Activated T-cell treated with anti-CD3 and anti-CD28 coated beads, Interleukin-2, amount 50 U/mL, for 72 hours (primary cell): ENCODE data around the gene OLIG2. TPM values are rescaled to one million over a fixed set of nuclear protein-coding genes. Genes with fewer than 3 reads are reported as not detected.
A peak's percentile ranks its signal among the peaks of the same experiment; 100 is the strongest.

Experiments
- ATAC-seq, 2 donors: fragments of 150-1000 bp; cut with Tn5 transposase; replicated peaks in 1 of 2; 2 replicates each; pipeline ENCODE4 v1.10.0; 2021; ENCODE audit warnings: moderate library complexity in 2 of 2, mild to moderate bottlenecking in 1 of 2
- DNase-seq, 2 donors: peaks; one replicate each; pipeline ENCODE4 v3.0.0; 2021 to 2022; ENCODE audit warnings: mixed read lengths in 1 of 2
- H3K27ac Mint-ChIP-seq: one replicate; pipeline ENCODE4 v1.8.0; 2022; ENCODE audit warnings: mild to moderate bottlenecking, moderate library complexity, mixed read lengths
- H3K27me3 Mint-ChIP-seq: one replicate; pipeline ENCODE4 v1.8.0; 2022; ENCODE audit warnings: low read depth, mixed read lengths
- H3K36me3 Mint-ChIP-seq, 2 donors: one replicate each; pipeline ENCODE4 v1.8.0; 2022; ENCODE audit warnings: mixed read lengths in 2 of 2, mild to moderate bottlenecking in 1 of 2; ENCODE audit not compliant: insufficient read depth in 2 of 2
- H3K4me1 Mint-ChIP-seq: one replicate; pipeline ENCODE4 v1.8.0; 2022; ENCODE audit warnings: low read depth, mixed read lengths
- H3K4me3 Mint-ChIP-seq, 2 donors: one replicate each; pipeline ENCODE4 v1.8.0; 2022; ENCODE audit warnings: mild to moderate bottlenecking in 2 of 2, mixed read lengths in 2 of 2, moderate library complexity in 2 of 2
- H3K9me3 Mint-ChIP-seq, 2 donors: one replicate each; pipeline ENCODE4 v1.8.0; 2022; ENCODE audit warnings: mixed read lengths in 2 of 2
- total RNA-seq, 2 donors: library from RNA; stranded (reverse); gene quantifications; one replicate each; pipeline ENCODE4 v1.2.3, GENCODE V29; 2022

OLIG2 gene
- total RNA-seq, 2 donors from 2014 or later = not detected

- H3K4me1 Mint-ChIP-seq = peaks cover 51% of the 10 kb centered on the region
- no peak overlapping the region for H3K27ac Mint-ChIP-seq
- H3K27me3 Mint-ChIP-seq = peaks cover 87% of the 10 kb centered on the region
- no peaks in the 10 kb centered on the region for H3K36me3 Mint-ChIP-seq
- H3K4me3 Mint-ChIP-seq = peak overlapping the region; percentile 69 to 77
- DNase-seq (no peak), ATAC-seq (no peak)
- no peaks in the 10 kb centered on the region for H3K9me3 Mint-ChIP-seq
Observed at GRCh38 chr21:33022828-33023573, 2.7 kb upstream of the OLIG2 start.

GRCh38 chr21:33023574-33024200 is 2.0 kb upstream of the OLIG2 start:
- peak overlapping the region; percentile 89 for H3K27ac Mint-ChIP-seq
- ATAC-seq (no peak), DNase-seq (peak in 1 of 2 donors; percentile 25)

GRCh38 chr21:33024201-33025103 is 1.3 kb upstream of the OLIG2 start:
- Mint-ChIP-seq H3K36me3 (no peaks in the 10 kb centered on the region), H3K4me3 (peak overlapping the region; percentile 72 to 77), H3K9me3 (no peaks in the 10 kb centered on the region), H3K27ac (peak overlapping the region; percentile 89), H3K27me3 (peaks cover 87% of the 10 kb centered on the region), H3K4me1 (peaks cover 57% of the 10 kb centered on the region)
- ATAC-seq (no peak), DNase-seq (no peak)

More at GRCh38 chr21:33023574-33024200, 2.0 kb upstream of the OLIG2 start:
- H3K4me1 Mint-ChIP-seq = peaks cover 57% of the 10 kb centered on the region
- peak overlapping the region; percentile 64 to 77 for H3K4me3 Mint-ChIP-seq
- peaks cover 87% of the 10 kb centered on the region for H3K27me3 Mint-ChIP-seq
- H3K9me3 Mint-ChIP-seq = no peaks in the 10 kb centered on the region
- no peaks in the 10 kb centered on the region for H3K36me3 Mint-ChIP-seq

DNA sequence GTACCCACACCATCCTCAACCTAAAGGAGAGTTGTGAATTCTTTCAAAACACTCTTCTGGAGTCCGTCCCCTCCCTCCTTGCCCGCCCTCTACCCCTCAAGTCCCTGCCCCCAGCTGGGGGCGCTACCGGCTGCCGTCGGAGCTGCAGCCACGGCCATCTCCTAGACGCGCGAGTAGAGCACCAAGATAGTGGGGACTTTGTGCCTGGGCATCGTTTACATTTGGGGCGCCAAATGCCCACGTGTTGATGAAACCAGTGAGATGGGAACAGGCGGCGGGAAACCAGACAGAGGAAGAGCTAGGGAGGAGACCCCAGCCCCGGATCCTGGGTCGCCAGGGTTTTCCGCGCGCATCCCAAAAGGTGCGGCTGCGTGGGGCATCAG is 638 bp upstream of the OLIG2 start:
- DNase-seq (peak in 1 of 2 donors; percentile 27), ATAC-seq (no peak)
- peak overlapping the region; percentile 39 to 72 for H3K4me3 Mint-ChIP-seq
- H3K36me3 Mint-ChIP-seq = no peaks in the 10 kb centered on the region
- H3K4me1 Mint-ChIP-seq = peaks cover 55% of the 10 kb centered on the region
- H3K9me3 Mint-ChIP-seq = no peaks in the 10 kb centered on the region
- peaks cover 91% of the 10 kb centered on the region for H3K27me3 Mint-ChIP-seq
- no peak overlapping the region for H3K27ac Mint-ChIP-seq

DNA sequence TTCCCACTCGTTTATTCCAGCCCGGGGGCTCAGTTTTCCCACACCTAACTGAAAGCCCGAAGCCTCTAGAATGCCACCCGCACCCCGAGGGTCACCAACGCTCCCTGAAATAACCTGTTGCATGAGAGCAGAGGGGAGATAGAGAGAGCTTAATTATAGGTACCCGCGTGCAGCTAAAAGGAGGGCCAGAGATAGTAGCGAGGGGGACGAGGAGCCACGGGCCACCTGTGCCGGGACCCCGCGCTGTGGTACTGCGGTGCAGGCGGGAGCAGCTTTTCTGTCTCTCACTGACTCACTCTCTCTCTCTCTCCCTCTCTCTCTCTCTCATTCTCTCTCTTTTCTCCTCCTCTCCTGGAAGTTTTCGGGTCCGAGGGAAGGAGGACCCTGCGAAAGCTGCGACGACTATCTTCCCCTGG is 716 bp downstream of the OLIG2 start:
- H3K4me3 Mint-ChIP-seq = peak overlapping the region; percentile 72 to 79
- no peak for ATAC-seq
- peaks cover 91% of the 10 kb centered on the region for H3K27me3 Mint-ChIP-seq
- peaks cover 49% of the 10 kb centered on the region for H3K4me1 Mint-ChIP-seq
- no peaks in the 10 kb centered on the region for H3K36me3 Mint-ChIP-seq
- H3K9me3 Mint-ChIP-seq = no peaks in the 10 kb centered on the region
- DNase-seq = no peak
- peak overlapping the region; percentile 89 for H3K27ac Mint-ChIP-seq

DNA sequence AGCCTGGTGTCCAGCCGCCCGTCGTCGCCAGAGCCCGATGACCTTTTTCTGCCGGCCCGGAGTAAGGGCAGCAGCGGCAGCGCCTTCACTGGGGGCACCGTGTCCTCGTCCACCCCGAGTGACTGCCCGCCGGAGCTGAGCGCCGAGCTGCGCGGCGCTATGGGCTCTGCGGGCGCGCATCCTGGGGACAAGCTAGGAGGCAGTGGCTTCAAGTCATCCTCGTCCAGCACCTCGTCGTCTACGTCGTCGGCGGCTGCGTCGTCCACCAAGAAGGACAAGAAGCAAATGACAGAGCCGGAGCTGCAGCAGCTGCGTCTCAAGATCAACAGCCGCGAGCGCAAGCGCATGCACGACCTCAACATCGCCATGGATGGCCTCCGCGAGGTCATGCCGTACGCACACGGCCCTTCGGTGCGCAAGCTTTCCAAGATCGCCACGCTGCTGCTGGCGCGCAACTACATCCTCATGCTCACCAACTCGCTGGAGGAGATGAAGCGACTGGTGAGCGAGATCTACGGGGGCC is 1.2 kb downstream of the OLIG2 start:
- Mint-ChIP-seq H3K4me3 (peak overlapping the region; percentile 72 to 79), H3K27ac (peak overlapping the region; percentile 89), H3K27me3 (peaks cover 91% of the 10 kb centered on the region), H3K9me3 (no peaks in the 10 kb centered on the region), H3K4me1 (peaks cover 48% of the 10 kb centered on the region), H3K36me3 (no peaks in the 10 kb centered on the region)
- DNase-seq = peak in 1 of 2 donors; percentile 18
- peak in 1 of 2 donors; percentile 6 for ATAC-seq

- H3K9me3 Mint-ChIP-seq = no peaks in the 10 kb centered on the region
- no peak overlapping the region for H3K4me3 Mint-ChIP-seq
- H3K27me3 Mint-ChIP-seq = peaks cover 91% of the 10 kb centered on the region
- DNase-seq (no peak), ATAC-seq (peak in 1 of 2 donors; percentile 10)
- no peak overlapping the region for H3K27ac Mint-ChIP-seq
- H3K36me3 Mint-ChIP-seq = no peaks in the 10 kb centered on the region
- H3K4me1 Mint-ChIP-seq = peaks cover 41% of the 10 kb centered on the region
Observed at GRCh38 chr21:33027401-33028286, 1.9 kb downstream of the OLIG2 start.

- Mint-ChIP-seq H3K36me3 (no peaks in the 10 kb centered on the region), H3K27ac (peak overlapping the region; percentile 78), H3K4me3 (peak overlapping the region; percentile 57 to 74), H3K27me3 (peaks cover 87% of the 10 kb centered on the region), H3K9me3 (no peaks in the 10 kb centered on the region), H3K4me1 (peaks cover 39% of the 10 kb centered on the region)
- ATAC-seq = no peak
- no peak for DNase-seq
Observed at GRCh38 chr21:33028287-33028670, 2.5 kb downstream of the OLIG2 start.

- DNase-seq (peak in 1 of 2 donors; percentile 39), ATAC-seq (no peak)
- H3K27me3 Mint-ChIP-seq = peaks cover 81% of the 10 kb centered on the region
- no peak overlapping the region for H3K27ac Mint-ChIP-seq
- peaks cover 37% of the 10 kb centered on the region for H3K4me1 Mint-ChIP-seq
- no peaks in the 10 kb centered on the region for H3K36me3 Mint-ChIP-seq
- H3K4me3 Mint-ChIP-seq = peak overlapping the region; percentile 57 to 74
- H3K9me3 Mint-ChIP-seq = no peaks in the 10 kb centered on the region
Observed at GRCh38 chr21:33028773-33029384, 3.1 kb downstream of the OLIG2 start.

DNA sequence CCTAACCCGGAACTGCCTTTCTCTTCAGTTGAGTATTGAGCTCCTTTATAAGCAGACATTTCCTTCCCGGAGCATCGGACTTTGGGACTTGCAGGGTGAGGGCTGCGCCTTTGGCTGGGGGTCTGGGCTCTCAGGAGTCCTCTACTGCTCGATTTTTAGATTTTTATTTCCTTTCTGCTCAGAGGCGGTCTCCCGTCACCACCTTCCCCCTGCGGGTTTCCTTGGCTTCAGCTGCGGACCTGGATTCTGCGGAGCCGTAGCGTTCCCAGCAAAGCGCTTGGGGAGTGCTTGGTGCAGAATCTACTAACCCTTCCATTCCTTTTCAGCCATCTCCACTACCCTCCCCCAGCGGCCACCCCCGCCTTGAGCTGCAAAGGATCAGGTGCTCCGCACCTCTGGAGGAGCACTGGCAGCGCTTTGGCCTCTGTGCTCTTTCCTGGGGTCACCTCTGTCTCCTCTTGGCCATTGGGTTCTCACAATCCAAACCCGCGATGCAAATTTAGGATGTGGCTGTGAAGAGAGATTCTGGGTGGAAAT is 3.7 kb downstream of the OLIG2 start:
- Mint-ChIP-seq H3K4me3 (peak overlapping the region; percentile 57 to 74), H3K27ac (no peak overlapping the region)

DNA sequence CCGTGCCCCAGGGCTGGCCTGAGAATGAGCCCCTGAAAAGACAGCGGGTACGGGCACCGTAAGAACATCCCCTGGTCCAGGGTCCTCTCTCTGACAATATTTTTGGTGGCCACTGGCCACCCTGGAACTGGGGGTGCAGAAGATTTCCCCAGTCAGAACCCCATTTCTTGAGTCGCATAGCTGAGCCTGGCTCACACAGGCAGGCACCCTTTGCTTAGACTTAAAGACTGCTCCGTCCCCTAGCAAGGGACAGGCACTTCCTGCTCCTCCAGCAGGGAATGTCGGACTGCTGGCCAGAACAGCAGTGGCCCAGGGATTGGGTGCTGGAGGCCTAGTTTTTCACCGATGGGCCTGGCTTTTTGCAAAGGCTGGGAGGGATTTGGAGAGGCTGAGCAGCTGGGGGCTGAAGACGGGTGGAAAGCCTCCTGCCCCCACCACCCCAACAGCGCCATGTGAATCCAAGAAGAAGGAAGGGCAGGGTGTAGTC is 4.3 kb downstream of the OLIG2 start:
- Mint-ChIP-seq H3K27me3 (peaks cover 76% of the 10 kb centered on the region), H3K36me3 (no peaks in the 10 kb centered on the region), H3K27ac (no peak overlapping the region), H3K4me3 (no peak overlapping the region), H3K9me3 (no peaks in the 10 kb centered on the region), H3K4me1 (peaks cover 30% of the 10 kb centered on the region)
- ATAC-seq (no peak), DNase-seq (no peak)

More for the DNA sequence above, 3.7 kb downstream of the OLIG2 start:
- H3K4me1 Mint-ChIP-seq = peaks cover 31% of the 10 kb centered on the region
- no peaks in the 10 kb centered on the region for H3K36me3 Mint-ChIP-seq
- H3K27me3 Mint-ChIP-seq = peaks cover 80% of the 10 kb centered on the region
- no peaks in the 10 kb centered on the region for H3K9me3 Mint-ChIP-seq
- ATAC-seq (no peak), DNase-seq (no peak)
